Panc1 (cell line): ENCODE measurements around the gene PHIP.

ENCODE experiments used
- POLR2AphosphoS5 ChIP-seq: IDR thresholded peaks from 2 replicates; pipeline ENCODE4 v1.6.1; 2012; ENCODE audit warnings: mild to moderate bottlenecking, low read depth, low read length, moderate library complexity
- TCF7L2 ChIP-seq: IDR thresholded peaks from 2 replicates; pipeline ENCODE4 v1.6.1; 2011; ENCODE audit warnings: mild to moderate bottlenecking, low read depth, low read length, inconsistent platforms
- TF ChIP-seq, protein P1 (sequence below): fragments of 450-650 bp; IDR thresholded peaks from 2 replicates; pipeline ENCODE4 v1.5.1; 2017; ENCODE audit warnings: mild to moderate bottlenecking
- TF ChIP-seq, protein P2 (sequence below), 2 experiments: IDR thresholded peaks; 2 replicates each; pipeline ENCODE4 v1.6.1; 2011 to 2012; ENCODE audit warnings: low read depth in 2 of 2, control low read depth in 1 of 2, low read length in 1 of 2, mild to moderate bottlenecking in 1 of 2, moderate library complexity in 1 of 2; ENCODE audit not compliant: insufficient read depth in 1 of 2

DNA sequence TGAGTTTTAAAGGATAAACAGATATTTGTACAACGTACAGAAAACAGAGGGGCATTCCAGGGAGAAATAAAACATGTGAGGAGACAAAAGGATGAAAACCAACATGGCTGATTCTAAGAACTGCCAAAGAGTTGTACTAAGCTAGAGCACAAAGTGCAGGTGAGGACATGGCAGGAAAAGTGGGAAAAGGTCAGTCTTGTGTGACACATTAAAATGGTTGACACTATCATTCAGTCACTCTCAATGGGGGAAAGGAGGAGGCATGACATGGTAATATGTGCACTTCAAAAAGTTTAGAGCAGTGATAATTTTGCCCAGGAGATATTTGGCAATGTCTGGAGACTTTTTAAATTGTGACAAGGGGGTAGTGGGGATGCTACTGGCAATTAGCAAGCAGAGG is 21.8 kb downstream of the PHIP start:
- TF ChIP-seq, protein P1, sequence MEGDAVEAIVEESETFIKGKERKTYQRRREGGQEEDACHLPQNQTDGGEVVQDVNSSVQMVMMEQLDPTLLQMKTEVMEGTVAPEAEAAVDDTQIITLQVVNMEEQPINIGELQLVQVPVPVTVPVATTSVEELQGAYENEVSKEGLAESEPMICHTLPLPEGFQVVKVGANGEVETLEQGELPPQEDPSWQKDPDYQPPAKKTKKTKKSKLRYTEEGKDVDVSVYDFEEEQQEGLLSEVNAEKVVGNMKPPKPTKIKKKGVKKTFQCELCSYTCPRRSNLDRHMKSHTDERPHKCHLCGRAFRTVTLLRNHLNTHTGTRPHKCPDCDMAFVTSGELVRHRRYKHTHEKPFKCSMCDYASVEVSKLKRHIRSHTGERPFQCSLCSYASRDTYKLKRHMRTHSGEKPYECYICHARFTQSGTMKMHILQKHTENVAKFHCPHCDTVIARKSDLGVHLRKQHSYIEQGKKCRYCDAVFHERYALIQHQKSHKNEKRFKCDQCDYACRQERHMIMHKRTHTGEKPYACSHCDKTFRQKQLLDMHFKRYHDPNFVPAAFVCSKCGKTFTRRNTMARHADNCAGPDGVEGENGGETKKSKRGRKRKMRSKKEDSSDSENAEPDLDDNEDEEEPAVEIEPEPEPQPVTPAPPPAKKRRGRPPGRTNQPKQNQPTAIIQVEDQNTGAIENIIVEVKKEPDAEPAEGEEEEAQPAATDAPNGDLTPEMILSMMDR: no peak
- TF ChIP-seq POLR2AphosphoS5 (no peak), TCF7L2 (no peak)
- TF ChIP-seq, protein P2, sequence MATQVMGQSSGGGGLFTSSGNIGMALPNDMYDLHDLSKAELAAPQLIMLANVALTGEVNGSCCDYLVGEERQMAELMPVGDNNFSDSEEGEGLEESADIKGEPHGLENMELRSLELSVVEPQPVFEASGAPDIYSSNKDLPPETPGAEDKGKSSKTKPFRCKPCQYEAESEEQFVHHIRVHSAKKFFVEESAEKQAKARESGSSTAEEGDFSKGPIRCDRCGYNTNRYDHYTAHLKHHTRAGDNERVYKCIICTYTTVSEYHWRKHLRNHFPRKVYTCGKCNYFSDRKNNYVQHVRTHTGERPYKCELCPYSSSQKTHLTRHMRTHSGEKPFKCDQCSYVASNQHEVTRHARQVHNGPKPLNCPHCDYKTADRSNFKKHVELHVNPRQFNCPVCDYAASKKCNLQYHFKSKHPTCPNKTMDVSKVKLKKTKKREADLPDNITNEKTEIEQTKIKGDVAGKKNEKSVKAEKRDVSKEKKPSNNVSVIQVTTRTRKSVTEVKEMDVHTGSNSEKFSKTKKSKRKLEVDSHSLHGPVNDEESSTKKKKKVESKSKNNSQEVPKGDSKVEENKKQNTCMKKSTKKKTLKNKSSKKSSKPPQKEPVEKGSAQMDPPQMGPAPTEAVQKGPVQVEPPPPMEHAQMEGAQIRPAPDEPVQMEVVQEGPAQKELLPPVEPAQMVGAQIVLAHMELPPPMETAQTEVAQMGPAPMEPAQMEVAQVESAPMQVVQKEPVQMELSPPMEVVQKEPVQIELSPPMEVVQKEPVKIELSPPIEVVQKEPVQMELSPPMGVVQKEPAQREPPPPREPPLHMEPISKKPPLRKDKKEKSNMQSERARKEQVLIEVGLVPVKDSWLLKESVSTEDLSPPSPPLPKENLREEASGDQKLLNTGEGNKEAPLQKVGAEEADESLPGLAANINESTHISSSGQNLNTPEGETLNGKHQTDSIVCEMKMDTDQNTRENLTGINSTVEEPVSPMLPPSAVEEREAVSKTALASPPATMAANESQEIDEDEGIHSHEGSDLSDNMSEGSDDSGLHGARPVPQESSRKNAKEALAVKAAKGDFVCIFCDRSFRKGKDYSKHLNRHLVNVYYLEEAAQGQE (IDR thresholded peaks at IDR 0.05; ENCODE audit: insufficient read depth in 1 of 2, low read depth in 2 of 2, low read length in 1 of 2): no peak
